Mammary epithelial cell (primary cell): ENCODE data around the gene COL11A1.

Experiments used
- CTCF ChIP-seq, 2 donors: IDR thresholded peaks in 1 of 2; conservative IDR thresholded peaks in 1 of 2; 2 replicates each; pipeline ENCODE4 v1.5.1; 2011 to 2012; ENCODE audit warnings: inconsistent platforms in 2 of 2, low read length in 2 of 2, mild to moderate bottlenecking in 2 of 2, control low read depth in 1 of 2, low read depth in 1 of 2; ENCODE audit not compliant: insufficient read depth in 1 of 2; ENCODE audit errors: extremely low read depth in 1 of 2
- EZH2 ChIP-seq: IDR thresholded peaks from 2 replicates; pipeline ENCODE4 v1.6.1; 2012; ENCODE audit warnings: low read length, inconsistent platforms, borderline replicate concordance

- TF ChIP-seq CTCF (conservative IDR thresholded peaks at IDR 0.05 in 1 of 2, IDR thresholded peaks at IDR 0.05 in 1 of 2; ENCODE audit: extremely low read depth in 1 of 2, insufficient read depth in 1 of 2, low read depth in 1 of 2, low read length in 2 of 2) (no peak), EZH2 (no peak)
These were observed 232.6 kb downstream of the COL11A1 start for GRCh38 chr1:102875756-102876155.
